ENCODE results near the gene GAGE10. TPM values are rescaled to one million over a fixed set of nuclear protein-coding genes. Genes with fewer than 3 reads are reported as not detected.

Gene GAGE10
- total and polyA plus RNA-seq, 2 donors (not counting 3 experiments of a cell fraction or from before 2014, with no cell fraction given), result not detected

- CTCF ChIA-PET, result no interaction called here
- H3K9me1 ChIP-seq (replicated peaks; ENCODE audit: control insufficient read depth, extremely low read depth, insufficient read depth, low read length), result no peaks in the 10 kb centered on the region
- no peaks in the 10 kb centered on the region for H4K20me1 ChIP-seq (replicated peaks; ENCODE audit: control insufficient read depth, extremely low read depth, insufficient read depth, low read length)
- POLR2A ChIA-PET, result no interaction called here
- dilution Hi-C loops (cut with MboI; ENCODE audit: extremely low pct_ligation_motif_present, low sequenced_read_pairs), result no loop called here
- H3K9me3 ChIP-seq (replicated peaks; ENCODE audit: control insufficient read depth, insufficient read depth, low read length), result no peaks in the 10 kb centered on the region
- H3K79me2 ChIP-seq (ENCODE audit: control insufficient read depth, insufficient read depth, low read length), result no peaks in the 10 kb centered on the region
- no peak overlapping the region for H2AFZ ChIP-seq (ENCODE audit: low read depth, low read length)
- TF ChIP-seq POLR2A (IDR thresholded peaks at IDR 0.05; ENCODE audit: low read depth, low read length) (no peak), MAX (IDR thresholded peaks at IDR 0.05; ENCODE audit: insufficient read depth, insufficient read length) (no peak)
- intact Hi-C loops (cut with micrococcal nuclease), result no loop called here
- H3K36me3 ChIP-seq (ENCODE audit: control insufficient read depth in 2 of 2, extremely low read depth in 1 of 2, insufficient read depth in 2 of 2, low read length in 2 of 2), result no peaks in the 10 kb centered on the region
- H3K4me3 ChIP-seq (replicated peaks in 1 of 3; ENCODE audit: insufficient read depth in 1 of 3, low read depth in 1 of 3, low read length in 3 of 3), result no peak overlapping the region
- no TSS peak for BruUV-seq (replicated peaks)
- no peaks in the 10 kb centered on the region for H3K4me1 ChIP-seq (ENCODE audit: control insufficient read depth, extremely low read depth, insufficient read depth, low read length)
- H3K9ac ChIP-seq (replicated peaks; ENCODE audit: extremely low read depth, insufficient read depth, low read length), result no peak overlapping the region
- H3K4me2 ChIP-seq (ENCODE audit: insufficient read depth, low read length), result no peak overlapping the region
- DNase-seq (ENCODE audit: low read depth, low spot score) (no peak), FAIRE-seq (no peak)
- H3K27ac ChIP-seq (ENCODE audit: insufficient read depth, low read depth, low read length), result no peak overlapping the region
- H3K27me3 ChIP-seq (ENCODE audit: control insufficient read depth in 2 of 2, insufficient read depth in 2 of 2, low read length in 2 of 2), result no peaks in the 10 kb centered on the region
Measured at GRCh38 chrX:49254639-49255038, 48.8 kb upstream of the GAGE10 start.

GRCh38 chrX:49256268-49256995 lies 47.0 kb upstream of the GAGE10 start:
- Histone ChIP-seq H3K9ac (replicated peaks; ENCODE audit: extremely low read depth, insufficient read depth, low read length) (no peak overlapping the region), H2AFZ (ENCODE audit: low read depth, low read length) (no peak overlapping the region), H3K27me3 (ENCODE audit: control insufficient read depth in 2 of 2, insufficient read depth in 2 of 2, low read length in 2 of 2) (no peaks in the 10 kb centered on the region), H3K79me2 (ENCODE audit: control insufficient read depth, insufficient read depth, low read length) (no peaks in the 10 kb centered on the region), H3K9me3 (replicated peaks; ENCODE audit: control insufficient read depth, insufficient read depth, low read length) (no peaks in the 10 kb centered on the region), H4K20me1 (replicated peaks; ENCODE audit: control insufficient read depth, extremely low read depth, insufficient read depth, low read length) (no peaks in the 10 kb centered on the region), H3K9me1 (replicated peaks; ENCODE audit: control insufficient read depth, extremely low read depth, insufficient read depth, low read length) (no peaks in the 10 kb centered on the region), H3K4me1 (ENCODE audit: control insufficient read depth, extremely low read depth, insufficient read depth, low read length) (no peaks in the 10 kb centered on the region), H3K4me3 (replicated peaks in 1 of 3; ENCODE audit: insufficient read depth in 1 of 3, low read depth in 1 of 3, low read length in 3 of 3) (no peak overlapping the region), H3K27ac (ENCODE audit: insufficient read depth, low read depth, low read length) (no peak overlapping the region), H3K36me3 (ENCODE audit: control insufficient read depth in 2 of 2, extremely low read depth in 1 of 2, insufficient read depth in 2 of 2, low read length in 2 of 2) (no peaks in the 10 kb centered on the region), H3K4me2 (ENCODE audit: insufficient read depth, low read length) (no peak overlapping the region)
- peak; percentile 54 for FAIRE-seq
- dilution Hi-C loops (cut with MboI; ENCODE audit: extremely low pct_ligation_motif_present, low sequenced_read_pairs) (no loop called here), intact Hi-C loops (cut with micrococcal nuclease) (no loop called here)
- POLR2A ChIA-PET, result no interaction called here
- TF ChIP-seq POLR2AphosphoS5 (IDR thresholded peaks at IDR 0.05; ENCODE audit: insufficient read depth, low read depth, low read length) (no peak), MAX (IDR thresholded peaks at IDR 0.05; ENCODE audit: insufficient read depth, insufficient read length) (no peak), JUN (IDR thresholded peaks at IDR 0.05; ENCODE audit: borderline replicate concordance, insufficient read depth, insufficient read length, low read depth) (no peak), EZH2 (IDR thresholded peaks at IDR 0.05; ENCODE audit: borderline replicate concordance, low read depth, low read length, severe bottlenecking) (no peak), FOS (IDR thresholded peaks at IDR 0.05; ENCODE audit: borderline replicate concordance, insufficient read depth, low read length) (no peak), MYC (IDR thresholded peaks at IDR 0.05; ENCODE audit: low read depth, low read length) (no peak), GATA2 (IDR thresholded peaks at IDR 0.05; ENCODE audit: insufficient read depth, insufficient read length, low read depth, low read length) (no peak), CTCF (IDR thresholded peaks at IDR 0.05; ENCODE audit: extremely low read depth in 1 of 2, insufficient read depth in 1 of 2, low read depth in 1 of 2, low read length in 2 of 2) (no peak)
- no peak for DNase-seq (ENCODE audit: low read depth, low spot score)
- CTCF ChIA-PET, result no interaction called here
- no TSS peak for BruUV-seq (replicated peaks)
